NK-92 treated with Interleukin-12 subunit alpha and Interleukin-12 subunit beta, amount 100 ng/mL, for 24 hours (cell line): ENCODE measurements around the gene NFKB2.
A peak's percentile ranks its signal among the peaks of the same experiment; 100 is the strongest.

Experiments used
- DNase-seq: peaks from one replicate; lab custom pipeline; 2025; lab: John Stamatoyannopoulos, UW

The NFKB2 gene

DNA sequence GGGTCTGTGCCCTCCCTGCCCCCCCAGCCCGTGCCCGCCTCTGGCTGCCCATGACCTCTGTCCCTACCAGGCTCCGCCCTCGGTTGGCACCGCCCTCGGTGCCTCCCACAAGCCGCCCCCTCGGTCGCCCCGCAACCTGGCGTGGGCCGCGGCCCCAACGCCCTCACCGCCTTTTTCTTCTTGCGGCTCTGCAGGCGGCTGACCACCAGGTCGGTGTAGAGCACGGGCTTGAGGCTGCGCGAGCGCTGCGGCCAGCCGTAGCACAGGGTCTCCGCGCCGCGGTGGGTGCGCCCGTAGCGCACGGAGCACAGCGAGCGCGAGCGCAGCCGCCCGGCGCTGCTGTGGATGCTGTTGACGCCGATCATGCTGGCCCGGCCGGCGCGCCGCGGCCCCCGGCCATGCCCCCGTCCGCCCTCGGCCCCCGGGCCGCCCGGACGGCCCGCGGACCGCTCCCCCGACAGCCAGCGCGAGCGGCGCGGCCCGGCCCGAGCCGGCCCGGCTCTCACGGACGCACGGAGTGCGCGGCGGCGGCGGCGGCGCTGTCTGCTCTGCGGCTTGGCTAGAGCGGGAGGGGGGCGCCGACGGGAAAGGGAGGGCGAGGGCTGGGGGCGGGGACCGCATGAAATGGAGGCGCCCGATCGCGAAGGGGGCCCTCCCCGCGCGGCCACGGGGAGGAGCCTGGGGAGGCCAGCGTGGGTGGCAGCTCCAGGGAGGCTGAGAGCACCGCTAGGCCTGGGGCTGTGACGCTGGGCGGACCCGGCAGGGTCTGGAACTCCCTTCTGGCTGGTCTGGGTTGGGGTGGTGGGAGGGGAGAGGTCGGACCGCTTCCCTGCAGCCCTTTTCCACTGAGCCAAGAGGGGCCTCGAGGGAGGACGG lies 13.5 kb downstream of the NFKB2 start:
- DNase-seq, result no peak

DNA sequence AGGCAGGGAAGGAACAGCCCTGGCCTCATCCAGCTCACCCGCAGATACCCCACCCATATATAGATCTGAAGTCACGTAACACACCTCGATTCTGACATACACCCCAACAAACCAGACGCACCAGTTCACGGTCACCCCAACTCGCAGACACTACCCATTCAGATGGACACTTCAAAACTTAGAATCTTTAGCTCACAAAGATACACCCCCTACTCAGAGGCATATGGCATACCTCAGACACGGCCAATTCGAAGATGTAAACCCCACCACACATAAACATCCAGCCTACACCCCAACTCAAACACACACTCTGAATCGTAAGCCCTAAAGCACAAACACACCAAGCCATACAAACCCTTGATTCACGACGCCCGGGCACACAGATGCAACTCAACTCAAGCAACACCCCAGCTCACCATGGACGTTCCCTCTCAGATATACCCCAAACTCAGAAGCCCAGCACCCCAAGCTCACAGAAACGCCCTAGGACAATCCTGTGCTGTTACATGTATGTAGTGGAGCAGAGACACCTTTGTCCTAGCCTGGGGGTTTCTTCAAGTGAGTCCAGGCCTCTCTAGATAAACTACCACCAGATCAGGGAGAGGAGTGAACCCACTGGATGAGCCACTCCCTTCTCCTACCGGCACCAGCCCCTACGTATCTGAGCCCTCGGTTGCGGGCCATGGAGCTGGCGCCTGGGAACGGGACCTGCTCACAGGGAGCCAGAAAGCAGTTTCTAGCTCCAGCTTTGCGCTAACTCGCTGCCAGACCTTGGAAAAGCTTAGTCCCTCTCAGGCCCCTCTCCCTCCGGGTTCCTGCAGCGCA lies 14.3 kb downstream of the NFKB2 start:
- DNase-seq, result no peak

DNA sequence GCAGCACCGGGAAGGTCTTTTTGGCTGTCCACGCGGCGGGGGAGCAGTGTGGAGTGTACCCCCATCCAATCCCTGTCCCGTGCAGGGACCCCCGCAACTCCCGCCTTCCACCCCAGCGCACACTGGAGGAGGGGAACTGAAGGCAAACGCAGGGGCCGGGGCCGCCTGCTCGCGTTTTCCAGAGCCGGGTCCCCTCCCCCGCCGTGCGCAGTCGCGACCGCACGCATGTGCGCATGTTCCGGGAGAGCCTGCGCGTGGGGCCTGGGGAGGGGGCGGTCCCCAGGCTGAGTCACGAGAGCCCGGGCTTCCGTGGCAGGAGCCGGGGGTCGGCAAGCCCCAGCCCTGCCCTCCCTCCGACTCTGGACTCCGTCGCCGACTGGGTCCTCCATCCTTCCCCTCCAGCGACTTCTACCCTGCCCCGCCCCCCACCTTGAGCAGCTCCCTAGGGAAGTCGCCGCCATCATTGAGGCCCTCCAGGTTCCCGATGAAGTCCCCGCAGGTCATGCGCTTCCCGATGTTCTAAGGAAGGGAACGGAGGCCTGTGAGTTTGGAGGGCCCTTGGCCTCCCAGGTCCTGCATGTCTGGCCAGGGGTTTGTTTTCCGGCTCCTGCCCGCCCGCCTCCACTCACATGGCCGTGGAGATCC lies 15.0 kb downstream of the NFKB2 start:
- DNase-seq, result no peak

DNA sequence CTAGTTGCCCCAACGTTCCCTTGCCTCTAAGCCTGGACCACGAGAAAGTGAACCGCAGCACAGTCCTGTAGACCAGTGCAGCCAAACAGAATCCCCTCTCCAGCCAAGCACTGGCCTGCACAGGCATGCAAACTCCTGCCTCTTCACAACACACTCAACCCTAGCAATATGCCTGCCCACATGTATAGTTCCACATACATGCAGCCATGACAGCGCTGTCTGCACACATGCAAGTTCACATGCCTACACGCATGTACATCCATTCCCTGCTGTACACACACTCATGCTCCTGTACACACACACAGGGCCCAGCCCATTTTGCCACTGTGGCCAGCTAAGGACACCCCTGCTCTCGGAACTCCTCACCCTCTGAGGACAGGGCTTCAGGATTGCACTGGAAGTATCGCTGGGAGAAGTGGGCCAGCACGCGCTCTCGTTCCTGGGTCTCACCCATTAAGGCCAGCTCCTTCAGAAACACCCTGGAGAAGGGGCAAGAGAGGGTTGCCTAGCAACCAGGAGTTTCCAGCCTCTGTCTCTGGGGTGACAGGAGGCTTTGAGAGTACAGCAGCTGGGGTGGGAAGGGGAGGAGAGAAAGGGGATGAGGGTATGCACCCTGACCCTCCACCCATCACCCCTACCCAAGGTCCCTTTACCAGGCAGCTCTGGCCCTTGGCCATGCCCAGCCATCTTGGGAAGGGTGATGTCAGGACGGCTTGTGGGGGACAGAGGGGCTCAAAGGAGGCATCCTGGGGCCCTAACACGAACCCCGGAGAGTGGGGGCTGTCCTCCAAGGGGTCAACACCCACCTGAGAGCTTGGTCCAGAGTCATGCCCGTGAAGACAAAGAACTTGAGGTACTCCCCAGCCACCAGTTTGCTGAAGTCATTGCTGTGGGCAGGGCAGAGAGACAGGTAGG lies 16.1 kb downstream of the NFKB2 start:
- DNase-seq, result no peak

DNA sequence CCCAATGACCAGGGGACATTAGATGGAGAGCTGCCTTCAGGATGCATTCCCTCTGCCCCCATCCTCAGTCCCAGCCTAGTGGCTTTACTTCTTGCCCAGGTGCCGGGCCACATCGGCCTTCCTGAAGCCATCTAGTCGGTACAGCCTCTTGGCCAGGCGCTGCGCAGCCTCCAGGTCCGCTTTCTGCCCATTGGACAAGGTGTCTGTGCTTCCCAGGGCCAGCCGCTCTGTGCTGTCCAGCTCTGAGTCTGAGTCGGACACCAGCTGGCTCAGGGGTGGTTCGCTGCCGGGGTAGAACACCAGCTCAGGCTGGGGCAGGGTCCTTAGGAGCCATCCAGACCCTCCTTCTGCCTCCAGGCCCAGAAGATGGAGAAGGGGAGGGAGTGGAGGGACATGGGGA lies 16.8 kb downstream of the NFKB2 start:
- DNase-seq, result no peak

DNA sequence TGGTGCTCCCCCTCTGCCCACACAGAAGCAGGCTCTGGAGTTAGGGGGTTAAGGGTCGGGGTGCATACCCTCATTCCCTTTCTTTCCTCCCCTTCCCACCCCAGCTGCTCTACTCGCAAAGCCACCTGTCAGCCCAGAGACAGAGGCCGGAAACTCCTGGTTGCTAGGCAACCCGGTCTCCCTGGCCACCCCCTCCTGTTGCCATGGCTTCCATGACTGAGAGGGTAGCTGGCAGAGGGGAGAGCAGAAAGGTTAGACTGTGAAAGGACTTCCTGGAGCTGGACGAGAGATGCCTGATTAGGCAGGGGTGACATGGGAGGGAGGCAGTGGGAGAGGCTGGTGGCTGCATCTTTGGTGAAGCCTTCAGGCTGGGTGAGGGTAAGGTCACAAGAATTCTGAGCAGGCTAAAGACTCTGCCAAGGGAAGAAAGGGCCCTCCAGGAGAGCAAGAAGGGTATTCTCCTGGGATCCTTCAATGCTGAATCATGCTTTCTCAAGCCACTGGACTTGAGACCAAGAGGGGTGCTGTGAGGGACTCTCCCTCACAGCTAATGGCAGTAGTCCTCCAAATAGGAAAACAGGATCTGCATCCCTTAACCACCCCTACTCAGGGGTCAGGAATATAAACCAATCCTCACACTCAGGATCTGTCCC lies 17.7 kb downstream of the NFKB2 start:
- peak; percentile 48 for DNase-seq

DNA sequence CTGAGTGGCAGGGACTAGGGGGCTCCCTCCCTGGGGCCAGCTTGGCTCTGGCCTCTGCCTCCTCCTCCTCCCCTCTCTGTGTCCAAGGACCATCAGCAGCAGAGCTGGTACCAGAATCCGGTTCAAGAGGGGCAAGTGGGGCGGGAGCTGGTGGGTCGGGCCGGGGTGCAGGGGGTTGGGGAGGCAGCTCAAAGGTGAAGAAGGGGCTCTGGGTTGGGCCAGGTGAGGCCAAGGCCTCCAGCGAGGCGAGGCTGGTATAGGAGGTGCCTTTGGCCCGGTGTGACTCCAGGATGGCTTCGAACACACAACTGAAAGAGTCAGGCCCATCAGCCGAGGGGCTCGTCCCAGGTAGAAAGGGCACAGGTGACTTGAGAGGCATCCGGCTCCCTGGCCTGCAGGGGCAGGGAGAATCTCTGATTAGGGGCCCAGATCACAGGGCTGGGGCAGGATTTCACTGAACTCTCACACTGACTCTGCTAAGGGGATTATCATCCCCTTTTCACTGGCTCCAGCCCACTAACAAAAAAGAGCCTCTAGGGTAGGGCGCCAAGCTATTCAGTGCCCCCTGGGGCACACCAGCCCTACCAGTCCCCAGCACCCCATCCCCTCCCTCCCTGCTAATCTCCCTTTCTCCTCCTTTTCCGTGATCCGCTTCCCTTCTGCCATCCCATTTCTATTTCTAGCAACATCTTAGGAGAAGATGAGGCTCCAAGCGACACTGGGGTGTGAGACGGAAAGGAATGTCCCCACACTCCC lies 18.5 kb downstream of the NFKB2 start:
- no peak for DNase-seq

DNA sequence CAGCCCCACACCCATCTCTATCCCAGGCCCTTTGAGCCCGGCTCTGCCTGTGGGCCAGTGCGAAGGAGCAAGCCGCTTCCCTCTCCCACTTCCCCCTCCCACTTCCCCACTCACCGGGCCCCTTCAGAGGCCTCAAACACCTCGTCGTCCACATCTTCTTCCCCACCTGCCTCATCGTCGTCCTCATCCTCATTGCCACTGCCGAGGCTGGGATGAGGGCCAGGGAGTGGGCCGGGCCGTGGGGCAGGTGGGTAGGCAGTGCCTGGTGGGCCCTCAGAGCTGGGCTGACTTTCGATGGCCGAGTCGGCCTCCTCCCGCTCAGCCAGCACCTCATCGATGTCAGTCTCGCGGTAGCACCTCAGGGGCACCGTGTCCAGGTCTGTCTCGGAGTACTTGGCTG lies 19.2 kb downstream of the NFKB2 start:
- no peak for DNase-seq

DNA sequence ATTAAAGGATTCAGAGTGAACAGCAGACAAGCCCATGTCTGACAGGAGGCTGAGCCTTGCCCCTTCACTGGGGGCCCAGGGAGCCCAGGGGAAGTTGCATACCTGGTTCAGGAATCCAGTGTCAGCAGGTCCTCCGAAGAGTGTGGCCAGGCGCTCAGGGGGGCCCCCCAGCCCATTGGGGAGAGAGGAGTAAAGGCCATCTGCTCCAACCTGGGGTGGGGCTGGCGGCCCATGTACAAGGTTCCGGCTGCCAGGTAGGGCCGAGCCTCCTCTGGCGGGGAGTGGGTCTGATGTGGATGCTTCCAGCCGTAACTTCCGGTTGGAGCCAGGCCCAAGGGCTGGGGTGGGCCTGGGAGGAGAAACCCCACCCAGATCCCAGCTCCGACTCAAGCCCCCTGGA lies 20.8 kb downstream of the NFKB2 start:
- no peak for DNase-seq

DNA sequence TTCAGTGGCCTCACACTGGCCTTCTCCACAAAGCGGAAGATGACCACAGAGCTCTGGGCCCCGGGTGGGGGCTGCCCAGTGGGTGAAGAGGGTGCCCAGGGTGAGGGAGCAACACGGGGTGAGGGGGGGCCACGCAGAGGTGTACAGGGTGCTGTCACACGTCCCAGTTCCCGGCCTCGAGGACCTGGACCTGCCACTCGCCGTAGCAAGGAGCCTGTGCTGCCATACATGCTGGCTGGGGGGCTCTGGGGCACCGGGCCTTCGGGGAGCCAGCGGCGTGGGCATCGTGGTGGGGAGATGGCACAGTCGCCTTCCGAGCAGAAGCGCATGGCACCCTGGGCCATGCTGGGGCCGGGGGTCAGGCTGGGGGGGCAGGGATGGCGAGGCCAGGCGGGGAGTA lies 21.2 kb downstream of the NFKB2 start:
- no peak for DNase-seq

DNA sequence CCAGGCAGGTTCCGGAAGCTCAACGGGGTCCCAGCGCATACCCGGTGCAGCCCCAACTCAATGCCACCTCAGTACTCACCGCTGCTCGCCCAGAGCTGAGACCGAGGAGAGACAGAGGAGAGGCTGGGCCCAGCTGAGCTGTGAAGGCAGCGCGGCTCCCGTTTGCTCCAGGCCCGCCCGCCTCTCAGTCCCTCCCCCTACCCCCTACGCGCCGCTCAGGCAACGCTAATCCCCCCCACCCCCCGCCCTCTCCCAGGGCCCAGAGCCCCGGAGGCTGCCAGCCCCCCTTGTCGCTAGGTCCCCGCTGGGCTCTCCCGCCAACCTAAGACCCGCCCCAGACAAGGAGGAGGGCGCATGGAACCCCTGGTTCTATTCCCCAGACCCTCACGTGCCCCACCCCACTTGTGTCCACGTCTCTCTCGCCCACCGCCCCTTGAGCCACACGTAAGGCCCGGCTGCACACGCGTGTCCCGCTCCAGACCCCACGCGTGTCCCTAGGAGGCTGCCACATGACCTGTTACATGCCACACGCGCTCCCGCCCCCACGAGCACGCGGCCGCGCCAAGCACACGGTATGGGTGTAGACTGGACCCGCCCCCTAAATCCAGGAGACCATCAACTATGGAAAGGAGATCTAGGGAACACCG lies 23.2 kb downstream of the NFKB2 start, which contains the start of gene PSD:
Gene PSD, minus strand, starts transcription at position 164 of the 647 bp plus-strand sequence. CDS start 1,747 bp downstream, outside the sequence.
- DNase-seq, result no peak

DNA sequence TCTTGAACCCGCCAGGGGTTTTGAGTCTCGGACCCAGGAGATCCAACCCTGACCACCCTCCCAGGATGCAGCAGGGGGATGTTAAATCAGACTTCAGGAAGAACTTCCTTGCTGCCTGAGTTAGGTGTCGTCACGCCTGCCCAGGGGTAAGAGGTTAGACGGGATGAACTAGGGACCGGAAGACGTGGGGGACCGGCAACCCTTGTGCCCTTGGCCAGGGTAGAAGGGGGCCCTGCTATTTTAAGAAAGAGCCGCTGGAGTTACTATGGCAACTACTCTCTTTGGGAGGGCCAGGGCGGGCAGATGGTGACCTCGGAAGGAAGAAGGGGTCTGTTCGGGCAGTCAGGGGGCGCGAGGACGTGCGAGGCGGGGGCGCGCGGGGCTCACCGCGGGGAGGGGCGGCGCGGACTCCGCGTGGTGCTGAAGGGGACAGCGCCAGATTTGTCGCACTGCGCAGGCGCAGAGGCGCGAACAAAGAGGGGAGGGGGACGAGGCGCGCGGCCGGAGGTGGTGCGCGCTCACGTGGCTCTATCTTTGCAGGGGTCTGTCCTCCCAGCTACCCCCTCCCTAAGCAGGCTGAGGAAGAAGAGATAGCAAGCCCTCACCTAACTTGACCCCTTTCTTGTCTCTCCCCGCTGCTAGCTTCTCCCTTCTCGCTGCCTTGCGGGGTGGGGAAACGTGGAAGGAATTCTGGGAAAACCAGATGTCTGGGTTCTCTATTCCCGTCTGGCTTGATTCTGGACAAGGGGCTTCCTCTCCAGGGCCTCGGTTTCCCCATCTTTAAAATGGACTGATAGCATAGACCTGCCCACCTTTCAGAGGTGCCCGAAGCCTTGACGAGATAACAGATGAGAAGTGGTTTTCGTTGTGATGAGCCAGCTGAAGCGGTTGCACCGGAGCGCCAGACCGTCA lies 24.0 kb downstream of the NFKB2 start:
- DNase-seq, result peak; percentile 48

DNA sequence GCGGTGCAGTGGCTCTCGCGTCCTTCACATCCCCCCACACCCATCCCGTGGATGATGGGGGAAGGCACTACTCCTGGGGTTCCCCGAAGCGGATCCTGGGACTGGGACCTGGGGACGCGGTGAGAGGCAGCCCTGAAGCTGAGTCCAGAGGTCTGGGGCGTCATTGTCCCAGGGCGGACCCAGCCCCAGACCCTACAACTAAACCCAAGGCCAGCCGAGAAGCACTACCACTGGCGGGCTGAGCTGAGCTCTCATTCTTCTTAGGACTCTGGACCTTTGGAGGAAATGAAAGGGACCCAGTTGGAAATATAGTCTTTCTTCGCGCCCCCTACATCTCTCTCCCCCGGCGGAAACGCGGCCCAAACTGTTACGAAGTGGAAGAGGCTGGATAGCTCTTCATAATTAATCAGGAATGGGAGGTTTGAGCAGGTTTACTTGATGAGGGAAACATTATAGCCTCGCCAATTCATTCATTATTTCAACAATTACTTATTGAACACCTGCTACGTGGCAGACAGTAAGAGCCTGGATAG lies 24.7 kb downstream of the NFKB2 start:
- DNase-seq, result no peak

DNA sequence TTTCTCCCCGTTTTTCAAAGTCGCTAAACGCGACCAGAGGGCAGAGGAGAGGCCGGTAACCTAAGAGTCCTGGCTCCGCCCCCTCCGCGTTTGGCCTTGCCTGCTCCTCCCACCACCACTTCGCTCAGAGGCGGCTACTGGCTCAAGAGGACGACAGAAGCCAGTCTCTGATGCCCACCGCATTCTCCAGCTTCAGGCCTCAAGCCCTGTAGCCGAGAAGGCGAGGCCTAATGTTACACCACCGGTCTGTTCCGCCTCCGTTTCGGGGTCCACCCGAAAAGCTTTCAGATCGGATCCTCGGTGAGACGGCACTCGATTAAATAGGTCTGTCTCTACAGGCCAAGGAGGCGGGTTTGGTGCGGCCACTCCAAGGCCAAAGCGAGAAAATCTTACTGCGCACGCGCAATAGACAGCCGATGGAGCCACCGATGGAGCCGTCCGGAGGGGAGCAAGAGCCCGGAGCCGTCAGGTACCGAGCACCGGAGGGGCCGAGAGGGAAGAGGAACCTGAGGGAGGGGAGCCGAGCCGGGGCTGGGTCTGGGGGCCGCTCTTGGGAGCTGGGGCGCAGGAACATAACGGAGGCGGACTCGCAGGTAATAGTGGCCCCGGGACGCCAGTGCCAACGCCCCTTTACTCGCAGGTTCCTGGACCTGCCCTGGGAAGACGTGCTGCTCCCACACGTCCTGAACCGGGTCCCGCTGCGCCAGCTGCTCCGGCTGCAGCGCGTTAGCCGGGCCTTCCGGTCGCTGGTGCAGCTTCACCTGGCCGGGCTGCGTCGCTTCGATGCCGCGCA lies 25.4 kb downstream of the NFKB2 start, which contains the start of gene FBXL15:
Gene FBXL15, plus strand, starts transcription at position 123 of the 793 bp plus-strand sequence. Its CDS starts 294 bp downstream, at position 417.
- DNase-seq, result peak; percentile 91

DNA sequence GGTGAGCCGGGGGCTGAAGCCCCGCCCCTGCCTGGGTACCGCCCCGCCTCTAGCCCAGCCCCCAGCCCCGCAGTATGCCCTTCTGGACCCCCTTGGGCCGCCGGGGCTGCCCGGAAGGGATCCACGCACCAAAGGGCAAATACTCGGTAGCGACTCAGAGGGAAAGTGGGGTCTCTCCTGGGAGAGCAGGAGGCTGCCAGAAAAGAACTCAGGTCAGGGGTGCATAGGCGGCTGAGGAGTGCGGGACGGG lies 25.9 kb downstream of the NFKB2 start:
- no peak for DNase-seq

DNA sequence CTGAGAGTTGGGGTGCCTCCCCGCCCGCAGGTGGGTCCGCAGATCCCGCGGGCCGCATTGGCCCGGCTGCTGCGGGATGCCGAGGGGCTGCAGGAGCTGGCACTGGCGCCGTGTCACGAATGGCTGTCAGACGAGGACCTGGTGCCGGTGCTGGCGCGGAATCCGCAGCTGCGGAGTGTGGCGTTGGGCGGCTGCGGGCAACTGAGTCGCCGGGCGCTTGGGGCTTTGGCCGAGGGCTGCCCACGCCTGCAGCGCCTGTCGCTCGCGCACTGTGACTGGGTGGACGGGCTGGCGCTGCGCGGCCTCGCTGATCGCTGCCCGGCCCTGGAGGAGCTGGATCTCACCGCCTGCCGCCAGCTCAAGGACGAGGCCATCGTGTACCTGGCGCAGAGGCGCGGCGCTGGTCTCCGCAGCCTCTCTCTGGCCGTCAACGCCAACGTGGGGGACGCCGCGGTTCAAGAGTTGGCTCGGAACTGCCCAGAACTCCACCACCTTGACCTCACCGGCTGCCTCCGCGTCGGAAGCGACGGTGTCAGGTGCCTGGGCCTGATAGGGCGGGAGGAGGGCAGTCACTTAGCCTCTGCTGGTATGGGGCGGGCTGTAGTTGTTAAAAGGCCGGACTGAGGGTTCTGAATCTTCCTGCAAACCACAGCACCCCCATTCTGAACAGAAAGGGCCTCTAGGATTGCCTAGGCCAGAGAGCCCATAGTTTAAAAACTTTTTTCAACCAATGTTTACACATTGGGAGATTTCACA lies 26.4 kb downstream of the NFKB2 start:
- DNase-seq, result no peak
